SW 1271 (cell line): ENCODE measurements around the gene WDFY1.
"Not testable (repeated sequence)": the region's sequence is repeated elsewhere in the genome, so short reads cannot be mapped to it uniquely, and the experiment has no call there.

ENCODE experiments used
- DNase-seq, 2 experiments: peaks; one replicate each; lab custom pipeline; 2025; lab: John Stamatoyannopoulos, UW

WDFY1 gene

GRCh38 chr2:223896833-223897311 lies 48.3 kb downstream of the WDFY1 start:
- DNase-seq = no peak

- DNase-seq = no peak
These were observed 50.2 kb downstream of the WDFY1 start for GRCh38 chr2:223894968-223895367.

DNA sequence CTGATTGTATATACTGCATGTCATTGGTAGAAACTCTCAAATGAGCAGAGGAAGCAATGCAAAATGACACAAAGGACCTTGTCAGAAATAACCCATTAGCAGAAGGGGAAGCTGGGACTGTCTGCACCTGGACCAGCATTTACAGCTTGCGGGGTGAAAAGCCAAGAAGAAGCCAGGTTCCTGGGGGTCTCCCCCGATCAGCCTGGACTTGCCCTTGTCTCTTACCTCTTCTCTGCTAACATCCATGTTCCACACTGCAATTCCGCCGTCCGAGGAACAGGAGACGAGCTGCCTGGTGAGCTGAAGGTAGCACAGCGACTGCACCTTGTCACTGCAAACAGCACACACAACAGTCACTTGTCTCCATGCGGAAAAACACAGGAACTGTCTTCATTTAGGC lies 51.1 kb downstream of the WDFY1 start:
- no peak for DNase-seq

- no peak for DNase-seq
These were observed 54.4 kb downstream of the WDFY1 start for GRCh38 chr2:223890721-223891120.

DNA sequence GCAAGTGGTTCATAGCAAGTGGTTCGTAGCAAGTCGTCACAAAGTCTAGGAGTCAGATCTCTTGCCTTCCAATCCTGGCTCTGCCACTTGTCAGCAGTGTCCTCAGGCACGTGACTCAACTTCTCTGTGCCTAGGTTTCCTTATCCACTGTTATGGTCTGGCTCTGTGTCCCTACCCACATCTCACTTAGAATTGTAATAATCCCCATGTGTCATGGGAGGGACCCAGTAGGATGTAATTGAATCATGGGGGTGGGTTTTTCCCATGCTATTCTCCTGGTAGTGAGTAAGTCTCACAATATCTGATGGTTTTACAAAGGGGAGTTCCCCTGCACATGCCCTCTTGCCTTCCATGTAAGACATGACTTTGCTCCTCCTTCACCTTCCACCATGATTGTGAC lies 55.9 kb downstream of the WDFY1 start:
- no peak for DNase-seq

GRCh38 chr2:223888251-223888650 lies 56.9 kb downstream of the WDFY1 start:
- DNase-seq = no peak

- DNase-seq = no peak
These were observed 58.0 kb downstream of the WDFY1 start for GRCh38 chr2:223887127-223887526.

DNA sequence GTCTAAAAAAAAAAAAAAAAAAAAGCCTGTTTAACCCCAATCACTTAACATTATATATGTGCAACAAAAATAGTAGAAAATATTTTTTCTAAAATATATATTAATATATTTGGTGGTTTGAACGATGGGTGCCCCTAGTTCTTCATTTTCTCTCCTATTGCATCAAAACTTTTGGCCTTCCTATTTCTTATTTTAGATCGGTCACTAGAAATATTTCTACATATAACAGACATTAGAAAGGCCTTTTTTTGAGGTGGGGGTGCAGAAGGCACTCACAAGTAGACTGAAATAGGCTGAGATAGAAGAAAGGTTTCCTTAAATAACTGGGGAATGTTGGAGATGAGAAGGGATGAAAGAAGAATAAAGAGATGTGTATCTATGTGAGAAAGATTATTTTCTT lies 58.4 kb downstream of the WDFY1 start:
- DNase-seq = no peak

- DNase-seq = no peak
These were observed 60.7 kb downstream of the WDFY1 start for GRCh38 chr2:223884399-223884798.

DNA sequence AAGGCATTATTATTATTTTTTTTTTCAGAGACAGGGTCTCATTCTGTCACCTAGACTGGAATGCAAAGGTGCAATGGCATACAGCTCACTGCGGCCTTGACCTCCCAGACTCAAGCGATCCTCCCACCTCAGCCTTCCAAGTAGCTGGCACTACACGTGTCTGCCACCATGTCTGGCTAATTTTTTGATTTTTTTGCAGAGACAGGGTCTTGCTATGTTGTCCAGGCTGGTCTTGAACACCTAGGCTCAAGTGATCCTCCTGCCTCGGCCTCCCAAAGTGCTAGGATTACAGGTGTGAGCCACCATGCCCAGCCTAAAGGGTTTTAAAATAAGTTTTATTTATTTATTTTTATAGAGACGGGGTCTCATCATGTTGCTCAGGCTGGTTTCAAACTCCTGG lies 62.4 kb downstream of the WDFY1 start:
- no peak for DNase-seq

- no peak for DNase-seq
These were observed 64.3 kb downstream of the WDFY1 start for GRCh38 chr2:223880796-223881195.

GRCh38 chr2:223877721-223878410 lies 67.3 kb downstream of the WDFY1 start:
- DNase-seq = no peak

DNA sequence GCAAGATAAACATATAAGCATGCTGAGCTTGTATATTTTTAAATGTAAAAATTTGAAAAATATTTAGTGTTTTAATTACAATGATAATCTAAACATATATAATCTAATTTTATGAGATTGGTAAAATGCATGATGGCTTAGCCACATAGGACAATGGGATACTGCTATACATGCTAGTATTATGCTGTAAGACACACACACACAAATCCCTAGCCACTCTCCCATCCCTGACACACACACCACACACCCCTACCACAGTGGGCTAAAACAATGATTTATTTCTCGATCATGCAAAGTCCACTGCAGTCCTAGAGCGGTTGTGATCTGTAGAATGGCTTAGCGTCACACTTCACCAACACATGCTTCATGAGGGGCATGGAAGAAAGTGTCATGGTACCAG lies 71.5 kb downstream of the WDFY1 start:
- no peak for DNase-seq

GRCh38 chr2:223872772-223873171 lies 72.4 kb downstream of the WDFY1 start:
- DNase-seq = not testable (repeated sequence)

GRCh38 chr2:223871661-223872060 lies 73.5 kb downstream of the WDFY1 start:
- DNase-seq = not testable (repeated sequence)

GRCh38 chr2:223870840-223871611 lies 74.1 kb downstream of the WDFY1 start:
- DNase-seq = no peak

DNA sequence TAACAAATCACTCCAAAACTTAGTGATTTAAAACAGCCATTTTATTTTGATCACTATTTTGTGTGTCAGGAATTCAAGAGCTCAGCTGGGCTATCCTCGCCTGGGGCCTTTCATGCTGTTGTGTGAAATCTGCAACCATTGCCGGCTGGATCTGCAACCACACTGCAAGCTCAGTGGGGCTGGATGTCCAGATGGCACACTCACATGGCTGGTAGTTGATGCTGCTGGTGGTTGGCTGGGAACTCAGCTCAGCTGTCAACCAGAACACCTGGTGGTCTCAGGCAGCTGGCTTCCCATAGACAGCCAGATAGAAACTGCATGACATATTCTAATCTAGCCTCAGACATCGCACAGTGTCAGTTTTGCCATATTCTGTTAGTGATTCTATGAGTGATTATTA lies 77.1 kb downstream of the WDFY1 start:
- no peak for DNase-seq

DNA sequence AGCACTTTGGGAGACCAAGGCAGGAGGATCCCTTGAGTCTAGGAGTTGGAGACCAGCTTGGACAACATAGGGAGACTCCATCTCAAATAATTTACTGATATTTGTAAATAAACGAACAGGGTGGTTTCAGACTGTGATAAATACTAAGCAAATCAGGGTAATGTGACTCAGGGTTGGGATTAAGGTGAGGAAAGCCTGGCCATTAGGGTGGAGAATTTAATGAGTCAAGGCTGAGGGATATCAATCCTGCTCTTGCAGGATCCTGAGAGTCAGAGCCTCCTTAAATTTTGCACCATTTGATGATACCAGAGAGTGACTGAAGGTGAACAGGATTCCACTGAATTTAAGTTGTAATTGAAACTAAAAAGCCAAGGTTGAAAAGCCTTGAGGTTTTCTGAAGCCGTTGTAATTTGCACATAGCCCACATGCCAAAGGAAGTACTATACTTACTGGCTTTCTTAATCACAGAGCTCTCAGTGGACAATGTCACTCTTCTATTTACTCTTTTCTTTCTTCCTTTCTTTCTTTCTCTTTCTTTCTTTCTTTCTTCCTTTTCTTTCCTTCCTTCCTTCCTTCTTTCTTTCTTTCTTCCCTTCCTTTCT lies 79.1 kb downstream of the WDFY1 start:
- no peak for DNase-seq

GRCh38 chr2:223865124-223865523 lies 80.0 kb downstream of the WDFY1 start:
- no peak for DNase-seq

GRCh38 chr2:223863491-223863890 lies 81.6 kb downstream of the WDFY1 start:
- DNase-seq = no peak

- DNase-seq = peak in 1 of 2 experiments; percentile 22
These were observed 84.1 kb downstream of the WDFY1 start for GRCh38 chr2:223860809-223861738.

- no peak for DNase-seq
These were observed 86.1 kb downstream of the WDFY1 start for GRCh38 chr2:223859070-223859469.
